Left ventricle myocardium superior (tissue), 1 donor: Measurements from ENCODE around the gene KEL. TPM values are rescaled to one million over a fixed set of nuclear protein-coding genes. Genes with fewer than 3 reads are reported as not detected.
A peak's percentile ranks its signal among the peaks of the same experiment; 100 is the strongest.
"Not testable (repeated sequence)": the region's sequence is repeated elsewhere in the genome, so short reads cannot be mapped to it uniquely, and the experiment has no call there.

Experiments
- ATAC-seq: fragments of 200-7000 bp; cut with Tn5 transposase; one replicate; pipeline ENCODE4 v1.9.1; 2020; ENCODE audit warnings: mild to moderate bottlenecking, moderate library complexity
- DNase-seq: peaks from one replicate; pipeline ENCODE4 v3.0.0-alpha.2; 2020
- intact Hi-C: fragments of 100-400 bp; cut with micrococcal nuclease; formaldehyde crosslinking; loops from one replicate; pipeline ENCODE4 v1.11.0; 2022
- long read RNA-seq: library from polyadenylated mRNA; unstranded; transcript quantifications from one replicate; pipeline ENCODE4 v2.0.0, GENCODE V29; 2021
- total RNA-seq: library from RNA; stranded (reverse); fragmentation: NEBNext Ultra II Directional; extraction: Animal tissue kit (Norgen Biotek cat#: 25700); gene quantifications from one replicate; pipeline ENCODE4 v1.2.1, GENCODE V29; 2021
- donor health status: DM: no; HTN: yes; CAD: no; lungs with severe emphysema.

The KEL gene
- 0.27 TPM for total RNA-seq
- long read RNA-seq, result 0 reads

GRCh38 chr7:142961973-142962926 lies at the start of gene KEL:
KEL (minus strand) TSS chr7:142962363; CDS start chr7:142962206, 157 bp downstream.
- intact Hi-C loops, result no loop called here
- ATAC-seq (no peak), DNase-seq (no peak)

GRCh38 chr7:143008007-143008901 lies 46.1 kb upstream of the KEL start:
- ATAC-seq, result peak; percentile 88
- intact Hi-C loops, result loop anchor here (2.0 kb wide), 1 partner anchor 207 kb away; no protein-coding TSS in a partner anchor

GRCh38 chr7:143005632-143006260 lies 43.6 kb upstream of the KEL start:
- ATAC-seq (no peak), DNase-seq (no peak)
- intact Hi-C loops, result no loop called here

More at GRCh38 chr7:143008007-143008901, 46.1 kb upstream of the KEL start:
- peak; percentile 87 for DNase-seq

GRCh38 chr7:143003393-143004051 lies 41.4 kb upstream of the KEL start:
- peak; percentile 38 for ATAC-seq
- no peak for DNase-seq
- intact Hi-C loops, result no loop called here

GRCh38 chr7:143002898-143003297 lies 40.7 kb upstream of the KEL start:
- intact Hi-C loops, result no loop called here
- no peak for ATAC-seq

GRCh38 chr7:143002106-143002505 lies 39.9 kb upstream of the KEL start:
- ATAC-seq, result no peak
- intact Hi-C loops, result no loop called here
- no peak for DNase-seq

More at GRCh38 chr7:143002898-143003297, 40.7 kb upstream of the KEL start:
- DNase-seq, result no peak

GRCh38 chr7:143000648-143001047 lies 38.5 kb upstream of the KEL start:
- ATAC-seq (no peak), DNase-seq (no peak)
- intact Hi-C loops, result no loop called here

GRCh38 chr7:142999793-143000192 lies 37.6 kb upstream of the KEL start:
- no peak for DNase-seq
- no peak for ATAC-seq
- intact Hi-C loops, result no loop called here

GRCh38 chr7:142998966-142999365 lies 36.8 kb upstream of the KEL start:
- ATAC-seq, result no peak
- no peak for DNase-seq
- intact Hi-C loops, result no loop called here

- no peak for DNase-seq
- no peak for ATAC-seq
- intact Hi-C loops, result no loop called here
These were observed 35.4 kb upstream of the KEL start for GRCh38 chr7:142997456-142997989.

- DNase-seq (no peak), ATAC-seq (no peak)
- intact Hi-C loops, result no loop called here
These were observed 30.3 kb upstream of the KEL start for GRCh38 chr7:142992427-142992826.

GRCh38 chr7:142984297-142984696 lies 22.1 kb upstream of the KEL start:
- no peak for ATAC-seq
- no peak for DNase-seq
- intact Hi-C loops, result no loop called here

- ATAC-seq (no peak), DNase-seq (no peak)
- intact Hi-C loops, result no loop called here
These were observed 21.7 kb upstream of the KEL start for GRCh38 chr7:142983825-142984224.

- ATAC-seq, intact Hi-C loops, DNase-seq: not testable (repeated sequence)
These were observed 16.2 kb upstream of the KEL start for GRCh38 chr7:142978402-142978801.

GRCh38 chr7:142974626-142975025 lies 12.5 kb upstream of the KEL start:
- ATAC-seq (no peak), DNase-seq (no peak)
- intact Hi-C loops, result no loop called here

GRCh38 chr7:142969183-142969582 lies 7.0 kb upstream of the KEL start:
- intact Hi-C loops, result no loop called here
- ATAC-seq (no peak), DNase-seq (no peak)

GRCh38 chr7:142968229-142968628 lies 6.1 kb upstream of the KEL start:
- intact Hi-C loops, result no loop called here
- ATAC-seq (no peak), DNase-seq (no peak)

- DNase-seq, result no peak
- intact Hi-C loops, result no loop called here
- ATAC-seq, result no peak
These were observed 2.5 kb upstream of the KEL start for GRCh38 chr7:142964502-142965246.
